ENCODE results near the gene HIGD1A.

DNA sequence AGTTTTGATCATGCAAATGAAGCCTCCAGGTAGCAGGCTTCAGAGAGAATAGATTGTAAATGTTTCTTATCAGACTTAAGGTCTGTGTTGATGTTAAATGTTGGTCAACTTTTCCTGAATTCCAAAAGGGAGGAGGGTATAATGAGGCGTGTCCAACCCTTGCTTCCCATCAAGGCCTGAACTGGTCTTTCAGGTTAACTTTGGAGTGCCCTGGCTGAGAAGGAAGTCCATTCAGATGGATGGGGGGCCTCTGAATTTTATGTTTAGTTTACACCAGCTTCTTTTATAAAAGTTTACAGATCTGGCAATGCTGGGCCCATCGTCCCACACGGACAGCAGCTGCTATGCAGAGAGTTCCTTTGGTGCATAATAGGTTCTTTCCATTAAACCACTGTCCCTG is 40.2 kb downstream of the HIGD1A start:
- no peak for TF ChIP-seq CTCF (IDR thresholded peaks at IDR 0.05)
- no peak for TF ChIP-seq POLR2A (IDR thresholded peaks at IDR 0.05)

All from lower leg skin (tissue), 3 donors.